ENCODE measurements around the gene TET1. TPM values are rescaled to one million over a fixed set of nuclear protein-coding genes. Genes with fewer than 3 reads are reported as not detected.
"Not testable (repeated sequence)": the region's sequence is repeated elsewhere in the genome, so short reads cannot be mapped to it uniquely, and the experiment has no call there.

Gene TET1
- total RNA-seq, 1 experiment from 2014 or later = 3.5 TPM

DNA sequence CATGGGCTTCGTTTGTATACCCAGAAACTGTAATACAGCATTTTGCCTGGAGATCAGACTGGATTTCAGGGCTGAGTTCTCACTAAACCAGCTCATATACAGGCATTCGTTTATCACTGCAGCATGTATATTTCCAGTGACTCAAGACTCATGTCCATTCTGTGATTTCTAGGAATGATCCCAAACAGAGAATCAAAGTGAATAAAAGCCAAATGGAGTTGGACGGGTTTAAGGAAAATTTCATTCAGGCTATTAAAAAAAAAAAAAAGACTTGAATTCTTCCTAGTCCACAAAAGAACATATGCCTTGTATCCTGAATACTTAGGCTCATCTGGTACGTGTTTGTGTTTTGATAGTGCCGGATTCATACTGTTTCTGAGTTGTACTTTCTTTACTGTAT, 46.8 kb downstream of the TET1 start:
- DNase-seq (ENCODE audit: low spot score) = no peak

DNA sequence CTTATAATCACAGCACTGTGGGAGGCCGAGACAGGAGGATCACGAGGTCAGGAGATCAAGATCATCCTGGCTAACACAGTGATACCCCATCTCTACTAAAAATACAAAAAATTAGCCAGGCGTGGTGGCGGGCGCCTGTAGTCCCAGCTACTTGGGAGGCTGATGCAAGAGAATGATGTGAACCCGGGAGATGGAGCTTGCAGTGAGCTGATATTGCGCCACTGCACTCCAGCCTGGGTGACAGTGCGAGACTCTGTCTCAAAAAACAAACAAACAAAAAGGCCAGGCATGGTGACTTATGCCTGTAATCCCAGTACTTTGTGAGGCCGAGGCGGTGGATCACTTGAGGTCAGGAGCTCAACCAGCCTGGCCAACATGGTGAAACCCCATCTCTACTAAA, 49.9 kb downstream of the TET1 start:
- not testable (repeated sequence) for DNase-seq (ENCODE audit: low spot score)

DNA sequence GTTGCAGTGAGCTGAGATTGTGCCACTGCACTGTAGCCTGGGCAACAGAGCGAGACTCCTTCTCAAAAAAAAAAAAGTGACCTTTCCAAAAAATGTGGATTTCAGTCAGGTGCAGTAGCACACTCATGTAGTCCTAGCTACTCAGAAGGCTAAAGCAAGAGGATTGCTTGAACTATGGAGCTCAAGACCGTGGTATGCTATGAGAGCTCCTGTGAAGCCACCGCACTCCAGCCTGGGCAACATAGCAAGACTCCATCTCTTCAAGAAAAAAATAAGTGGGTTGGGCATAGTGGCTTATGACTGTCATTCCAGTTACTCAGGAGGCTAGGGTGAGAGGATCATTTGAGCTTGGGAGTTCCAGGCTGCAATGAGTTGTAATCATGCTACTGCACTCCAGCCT, 51.1 kb downstream of the TET1 start:
- no peak for DNase-seq (ENCODE audit: low spot score)

DNA sequence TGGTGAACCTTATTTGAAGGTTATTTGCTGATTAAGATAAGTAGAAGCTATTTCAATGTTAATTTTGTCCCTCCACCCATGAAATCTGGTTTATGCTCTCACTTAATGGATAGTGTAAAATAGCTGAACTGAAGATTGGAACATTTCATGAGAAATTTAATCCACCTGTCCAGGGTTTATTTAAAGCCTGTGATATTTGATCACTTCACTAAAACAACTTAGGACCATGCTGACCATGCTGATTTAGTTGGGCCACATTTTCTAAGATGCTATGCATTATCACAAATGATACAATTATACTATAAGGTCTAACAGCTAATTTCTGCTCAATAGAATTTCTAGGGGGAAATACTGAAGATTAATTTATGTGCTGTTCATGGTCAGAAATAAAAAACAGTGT, 53.8 kb downstream of the TET1 start:
- not testable (repeated sequence) for DNase-seq (ENCODE audit: low spot score)

DNA sequence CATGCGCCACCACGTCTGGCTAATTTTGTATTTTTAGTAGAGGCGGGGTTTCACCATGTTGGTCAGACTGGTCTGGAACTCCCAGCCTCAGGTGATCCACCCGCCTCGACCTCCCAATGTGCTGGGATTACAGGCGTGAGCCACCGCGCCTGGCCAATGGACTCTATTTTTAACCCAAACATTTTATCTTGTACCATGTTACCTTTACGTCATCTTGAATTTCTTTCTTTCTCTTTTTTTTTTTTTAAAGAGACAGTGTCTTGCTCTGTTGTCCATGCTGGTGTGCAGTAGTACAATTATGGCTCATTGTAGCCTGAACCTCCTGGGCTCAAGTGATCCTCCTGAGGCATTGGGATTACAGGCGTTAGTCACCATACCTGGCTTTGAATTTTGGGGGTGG, 57.6 kb downstream of the TET1 start:
- DNase-seq (ENCODE audit: low spot score) = not testable (repeated sequence)

DNA sequence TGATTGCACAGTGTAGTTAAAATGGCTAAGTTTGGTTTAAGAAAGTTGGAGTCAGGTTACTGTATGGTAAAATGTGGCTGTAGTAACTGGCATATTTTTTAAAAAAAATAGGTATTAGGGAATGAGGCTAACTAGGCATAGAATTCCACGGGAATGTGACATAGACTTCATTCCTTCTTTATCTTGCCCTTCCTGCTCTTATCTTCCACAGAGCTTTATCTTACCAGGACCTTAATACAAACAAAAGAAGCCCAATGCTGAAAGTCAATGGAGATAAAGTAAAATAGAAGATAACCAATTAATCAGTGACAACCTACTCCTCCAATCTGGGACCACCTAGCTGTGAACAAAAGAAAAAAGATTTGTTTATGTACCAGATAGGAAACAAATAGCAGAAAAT, 58.1 kb downstream of the TET1 start:
- DNase-seq (ENCODE audit: low spot score) = no peak

DNA sequence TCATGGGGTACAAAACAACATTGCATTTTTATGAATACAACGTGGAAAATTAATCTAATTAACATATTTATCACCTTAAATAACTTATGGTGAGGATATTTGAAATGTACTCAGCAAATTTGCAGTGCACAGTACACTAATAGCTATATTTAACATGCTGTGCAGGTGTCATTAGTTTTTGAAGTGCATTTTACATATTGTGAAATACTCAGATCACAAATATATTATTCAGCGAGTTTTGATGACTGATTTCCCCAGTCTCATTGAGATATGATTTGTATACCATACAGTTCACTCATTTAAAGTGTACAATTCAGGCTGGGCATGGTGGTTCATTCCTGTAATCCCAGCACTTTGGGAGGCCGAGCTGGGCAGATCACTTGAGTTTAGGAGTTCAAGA, 59.5 kb downstream of the TET1 start:
- DNase-seq (ENCODE audit: low spot score) = no peak

DNA sequence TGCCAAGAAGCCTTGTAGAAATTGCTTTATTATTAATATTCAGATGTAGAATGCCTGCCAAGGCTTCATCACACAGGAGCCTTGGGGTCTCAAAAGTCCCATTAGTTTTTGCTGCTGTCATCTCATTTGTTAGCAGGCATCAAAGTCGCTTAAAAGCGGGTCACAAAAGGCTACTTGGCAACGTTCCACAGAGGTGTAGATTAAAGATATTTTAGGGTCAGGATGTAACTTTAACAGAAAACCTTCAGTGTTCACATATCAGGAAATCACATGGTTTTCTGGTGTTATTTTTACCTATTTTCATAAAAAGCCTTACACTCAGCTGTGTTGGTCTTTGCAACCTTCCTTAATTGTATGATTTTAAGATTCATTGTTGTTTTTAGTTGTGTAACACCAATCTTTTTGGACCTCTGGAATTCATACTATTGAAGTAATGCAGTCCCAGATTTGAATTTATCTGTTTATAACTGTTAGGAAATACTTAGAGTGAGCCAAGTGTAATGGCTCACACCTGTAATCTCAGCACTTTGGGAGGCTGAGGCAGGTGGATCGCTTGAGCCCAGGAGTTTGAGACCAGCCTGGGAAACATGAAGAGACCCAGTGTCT, 65.3 kb downstream of the TET1 start:
- no peak for DNase-seq (ENCODE audit: low spot score)

DNA sequence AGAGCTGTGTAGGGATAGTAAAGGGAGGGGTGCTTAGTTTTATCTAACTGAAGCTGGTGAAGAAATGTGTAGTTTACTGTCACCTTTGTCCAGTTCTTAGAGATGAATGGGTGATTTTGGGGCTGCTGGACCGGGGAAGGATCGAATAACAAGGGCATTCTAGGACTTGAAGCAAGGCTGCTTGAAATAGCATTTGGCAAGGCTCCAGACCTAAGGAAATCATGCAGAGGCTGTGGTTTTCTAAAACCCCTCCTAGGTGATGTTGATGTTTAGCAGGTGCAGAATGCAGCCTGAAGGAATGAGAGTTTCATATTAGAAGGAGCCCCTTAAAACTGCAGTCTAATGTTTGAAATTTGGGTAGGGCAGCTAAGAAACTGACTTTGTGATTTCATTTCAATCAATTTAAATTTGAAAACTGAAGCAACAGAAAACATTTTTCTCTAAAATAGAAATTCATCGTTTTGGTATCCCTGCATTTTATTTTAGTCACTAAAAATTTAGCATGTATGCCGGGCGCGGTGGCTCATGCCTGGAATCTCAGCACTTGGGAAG, 68.5 kb downstream of the TET1 start:
- DNase-seq (ENCODE audit: low spot score) = peak; percentile 56

DNA sequence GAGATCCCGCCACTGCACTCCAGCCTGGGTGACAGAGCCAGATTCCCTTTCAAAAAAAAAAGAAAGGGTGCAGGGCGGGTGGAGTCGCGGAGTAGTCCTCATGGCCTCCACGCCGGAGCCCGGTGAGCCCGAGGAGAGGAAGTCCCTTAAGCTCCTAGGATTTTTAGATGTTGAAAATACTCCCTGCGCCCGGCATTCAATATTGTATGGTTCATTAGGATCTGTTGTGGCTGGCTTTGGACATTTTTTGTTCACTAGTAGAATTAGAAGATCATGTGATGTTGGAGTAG, 72.1 kb downstream of the TET1 start:
- not testable (repeated sequence) for DNase-seq (ENCODE audit: low spot score)

DNA sequence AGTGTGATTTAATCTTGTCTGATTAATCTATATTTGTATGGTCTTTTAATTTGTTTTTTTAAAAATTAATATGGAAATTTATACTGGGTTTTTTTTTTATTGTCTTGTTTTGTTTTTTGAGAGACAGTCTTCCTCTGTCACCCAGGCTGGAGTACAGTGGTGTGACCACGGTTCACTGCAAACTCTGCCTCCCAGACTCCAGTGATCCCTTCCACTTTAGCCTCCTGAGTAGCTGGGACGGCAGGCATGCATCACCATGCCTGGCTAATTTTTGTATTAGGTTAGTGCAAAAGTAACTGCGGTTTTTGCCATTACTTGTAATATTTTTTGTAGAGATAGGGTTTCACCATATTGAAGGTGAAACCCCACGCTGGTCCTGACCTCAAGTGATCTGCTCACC, 73.1 kb downstream of the TET1 start:
- no peak for DNase-seq (ENCODE audit: low spot score)

DNA sequence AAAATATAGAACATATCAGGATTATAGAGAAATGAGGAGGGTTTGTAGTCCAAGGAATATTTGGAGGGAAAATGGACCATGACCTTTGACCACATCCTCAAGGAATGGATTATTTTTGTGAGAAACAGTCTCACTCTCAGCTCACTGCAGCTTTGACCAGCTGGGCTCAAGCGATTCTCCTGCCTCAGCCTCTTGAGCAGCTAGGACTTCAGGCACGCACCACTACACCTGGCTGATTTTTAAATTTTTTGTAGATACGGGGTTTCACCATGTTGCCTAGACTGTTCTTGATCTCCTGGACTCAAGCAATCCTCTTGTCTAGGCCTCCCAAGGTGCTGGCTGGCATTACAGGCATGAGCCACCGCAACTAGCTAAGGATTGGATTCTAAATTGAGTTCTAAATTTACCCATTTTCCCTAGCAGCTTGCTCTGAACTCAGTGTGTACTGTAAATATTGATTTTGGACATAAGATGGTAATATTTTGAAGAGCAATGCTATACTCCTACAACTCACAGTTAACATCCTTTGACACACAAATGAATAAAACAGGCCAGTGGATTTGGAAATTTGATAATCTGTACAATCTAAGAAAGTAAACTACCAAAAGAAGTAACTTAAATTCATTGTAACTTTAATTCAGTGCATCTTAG, 73.8 kb downstream of the TET1 start:
- no peak for DNase-seq (ENCODE audit: low spot score)

DNA sequence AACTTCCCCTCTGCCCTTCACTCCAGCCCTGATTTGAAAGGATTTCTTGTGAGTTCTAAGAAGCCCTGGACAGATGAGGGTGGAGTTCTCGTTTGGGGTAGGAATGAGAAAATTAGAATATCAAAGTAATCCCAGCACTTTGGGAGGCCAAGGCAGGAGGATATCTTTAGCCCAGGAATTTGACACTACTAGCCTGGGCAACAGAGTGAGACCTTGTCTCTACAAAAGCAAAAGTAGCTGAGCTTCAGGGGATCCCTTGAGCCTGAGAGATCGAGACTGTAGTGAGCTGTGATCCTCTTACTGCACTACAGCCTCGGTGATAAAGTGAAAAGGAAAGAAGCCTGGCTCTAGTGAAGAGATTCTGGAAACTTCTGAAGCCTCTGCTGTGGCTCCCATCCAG, 76.2 kb downstream of the TET1 start:
- DNase-seq (ENCODE audit: low spot score) = no peak

DNA sequence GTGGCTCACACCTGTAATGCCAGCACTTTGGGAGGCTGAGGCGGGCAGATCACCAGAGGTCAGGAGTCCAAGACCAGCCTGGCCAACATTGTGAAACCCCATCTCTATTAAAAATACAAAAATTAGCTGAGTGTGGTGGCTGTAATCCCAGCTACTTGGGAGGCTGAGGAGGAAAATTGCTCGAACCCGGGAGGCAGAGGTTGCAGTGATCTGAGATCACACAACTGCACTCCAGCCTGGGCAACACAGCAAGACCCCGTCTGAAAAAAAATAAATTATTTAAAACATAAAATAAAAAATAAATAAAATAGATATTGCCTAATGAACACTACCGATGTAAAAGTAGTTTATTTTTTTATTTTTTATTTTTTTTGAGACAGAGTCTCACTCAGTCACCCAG, 83.4 kb downstream of the TET1 start:
- not testable (repeated sequence) for DNase-seq (ENCODE audit: low spot score)

DNA sequence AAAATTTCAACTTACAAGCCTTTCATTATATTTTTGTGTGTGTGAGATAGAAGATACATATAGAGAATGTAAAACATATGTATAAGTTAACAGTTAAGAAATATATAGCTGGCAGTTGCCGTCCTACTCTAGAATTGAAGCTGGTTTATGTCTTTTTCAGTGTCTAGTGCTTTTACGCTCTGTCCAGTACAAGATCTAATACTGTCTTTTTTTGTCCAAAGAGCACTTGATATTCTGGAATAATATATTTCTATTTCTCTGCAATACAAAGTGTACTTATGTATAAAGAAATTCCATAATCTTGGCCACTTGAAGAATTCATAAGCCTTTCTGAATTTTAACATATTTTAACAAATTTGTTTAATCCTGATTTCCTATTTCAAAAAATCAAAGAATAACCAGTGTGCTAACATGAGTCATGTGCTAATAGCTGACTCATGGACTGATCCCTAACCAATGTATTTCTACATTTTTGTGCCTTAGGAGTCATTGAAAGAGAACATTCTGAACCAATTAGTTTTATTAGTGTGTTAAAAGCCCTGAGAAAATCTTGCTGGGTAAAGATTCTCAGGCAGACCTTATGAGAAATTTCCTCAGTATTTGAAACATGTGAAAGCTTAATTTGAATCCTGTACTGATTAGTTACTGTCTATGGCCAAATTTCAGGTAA, 87.7 kb downstream of the TET1 start:
- DNase-seq (ENCODE audit: low spot score) = peak; percentile 41

DNA sequence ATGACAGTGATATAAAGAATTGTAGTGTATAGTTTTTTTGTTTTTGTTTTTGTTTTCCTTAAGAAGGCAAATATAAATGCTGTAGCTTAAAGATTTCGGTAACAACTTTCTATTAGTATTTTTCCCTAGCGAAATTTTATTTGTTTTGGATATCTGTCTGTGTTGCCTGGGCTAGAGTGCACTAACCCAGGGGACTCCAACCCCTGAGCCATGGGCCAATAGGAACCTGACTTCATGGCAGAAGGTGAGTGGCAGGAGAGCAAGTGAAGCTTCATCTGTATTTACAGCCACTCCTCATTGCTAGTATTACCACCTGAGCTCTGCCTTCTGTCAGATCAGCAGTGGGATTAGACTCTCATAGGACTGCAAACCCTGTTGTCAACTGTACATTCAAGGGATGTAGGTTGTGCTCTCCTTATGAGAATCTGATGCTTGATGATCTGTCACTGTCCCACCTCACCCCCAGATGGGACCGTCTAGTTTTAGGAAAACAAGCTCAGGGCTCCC, 95.5 kb downstream of the TET1 start:
- DNase-seq (ENCODE audit: low spot score) = no peak

DNA sequence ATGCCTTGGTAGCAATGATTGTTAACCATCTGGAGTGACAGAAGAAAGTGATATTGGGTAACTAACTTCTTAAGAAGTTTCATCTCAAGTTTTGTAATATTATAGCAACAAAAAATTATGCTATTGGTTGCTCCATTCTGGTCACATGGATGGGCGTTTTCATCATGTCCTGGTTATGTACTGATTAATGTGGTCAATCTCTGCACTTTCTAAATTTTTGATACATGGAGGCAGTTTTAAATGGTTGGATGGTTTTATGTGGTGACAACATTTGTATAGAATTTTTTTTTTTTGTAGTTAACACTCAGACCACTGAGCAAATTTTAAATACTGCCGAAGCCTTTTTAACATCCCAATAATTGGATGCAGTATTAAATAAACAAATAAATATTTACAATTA, 105.7 kb downstream of the TET1 start:
- DNase-seq (ENCODE audit: low spot score) = peak; percentile 40

DNA sequence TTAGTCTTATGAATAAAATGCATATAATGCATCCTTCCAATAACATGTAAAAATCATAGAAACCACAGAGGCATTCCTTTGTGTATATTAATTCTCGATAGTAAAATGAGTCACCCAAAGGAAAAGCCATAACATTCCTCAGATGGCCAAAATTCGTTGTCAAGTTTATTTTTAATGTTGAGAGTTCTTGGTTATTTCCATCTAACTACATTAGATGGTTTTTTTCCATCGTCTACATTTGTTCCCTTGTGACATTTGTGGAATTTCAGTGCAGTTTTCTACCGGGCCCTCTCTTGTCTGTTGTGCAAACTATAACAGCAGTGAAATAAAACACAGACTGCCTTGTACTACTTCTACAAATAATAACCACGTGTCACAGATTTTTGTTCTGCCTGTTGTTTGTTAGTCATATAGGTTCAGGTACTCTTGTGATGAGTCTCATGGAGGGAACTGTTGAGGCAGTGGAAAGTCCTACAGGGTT, 106.2 kb downstream of the TET1 start:
- DNase-seq (ENCODE audit: low spot score) = peak; percentile 80

DNA sequence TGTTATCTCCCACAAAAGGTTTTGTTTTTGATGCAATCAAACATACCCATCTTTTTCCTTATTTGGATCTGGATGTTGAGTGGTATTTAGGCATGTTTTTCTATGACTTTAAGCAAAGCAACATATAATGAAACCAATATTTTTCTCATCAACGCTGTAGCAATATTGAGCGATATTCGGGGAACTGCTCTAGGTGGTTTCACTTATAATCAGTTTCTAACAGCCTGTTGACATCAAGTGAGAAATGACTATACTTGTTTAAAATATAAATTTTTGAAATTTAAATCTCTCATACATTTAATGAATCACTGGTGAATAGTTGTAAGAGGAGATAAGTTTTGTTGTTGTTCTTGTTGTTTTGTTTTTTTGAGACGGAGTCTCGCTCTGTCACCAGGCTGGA, 108.1 kb downstream of the TET1 start:
- no peak for DNase-seq (ENCODE audit: low spot score)

DNA sequence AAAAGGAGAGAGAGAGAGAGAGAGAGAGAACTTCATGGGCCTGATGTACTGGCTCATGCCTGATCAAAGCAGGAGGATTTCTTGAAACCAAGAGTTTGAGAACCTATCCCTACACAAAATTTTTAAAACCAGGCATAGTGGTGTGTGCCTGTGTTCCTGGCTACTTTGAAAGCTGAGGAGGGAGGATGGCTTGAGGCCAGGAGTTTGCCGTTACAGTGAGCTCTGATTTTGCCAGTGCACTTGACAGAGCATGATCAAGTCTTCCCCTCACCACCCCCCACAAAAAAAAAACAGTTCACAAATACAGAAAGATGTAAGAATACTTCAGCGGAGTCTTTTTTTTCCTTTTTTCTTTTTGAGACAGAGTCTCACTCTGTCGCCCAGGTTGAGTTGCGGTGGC, 108.8 kb downstream of the TET1 start:
- DNase-seq (ENCODE audit: low spot score) = no peak

DNA sequence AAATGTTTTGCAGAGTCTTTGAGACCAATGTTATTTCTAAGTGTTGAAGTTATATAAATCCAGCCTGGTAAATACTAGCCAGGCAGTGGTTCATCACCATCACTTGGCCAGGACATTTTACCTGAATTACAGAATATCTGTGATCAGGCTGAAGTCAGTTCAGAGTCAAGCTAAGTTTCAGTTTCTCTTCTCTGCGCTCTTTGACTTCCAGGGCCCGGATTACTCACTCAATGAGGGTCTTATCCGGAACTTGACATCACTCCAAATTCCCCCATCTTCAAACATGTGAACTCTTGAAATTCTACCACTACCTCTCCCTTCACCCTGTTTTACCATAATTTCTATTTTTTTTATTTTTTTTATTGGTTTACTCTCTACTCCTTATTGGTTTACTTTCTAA, 124.3 kb downstream of the TET1 start:
- DNase-seq (ENCODE audit: low spot score) = no peak

DNA sequence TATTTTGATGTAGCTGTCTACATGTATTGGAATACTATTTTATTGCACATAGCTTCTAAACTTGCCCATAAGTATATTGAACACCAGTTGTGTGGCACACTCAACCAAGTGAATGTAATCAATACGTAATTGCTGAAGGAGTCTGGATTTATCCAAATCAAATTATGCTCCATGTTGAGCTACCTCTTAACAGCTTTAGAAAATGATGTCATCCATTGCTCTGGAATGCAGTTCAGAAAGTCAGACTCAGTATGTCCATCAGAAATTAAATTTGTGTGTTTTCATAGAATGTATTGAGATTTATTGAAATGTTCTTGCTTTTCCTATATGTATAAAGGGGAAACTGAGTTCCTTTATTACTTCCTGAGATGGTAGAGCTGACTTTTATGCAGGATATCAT, 135.9 kb downstream of the TET1 start:
- no peak for DNase-seq (ENCODE audit: low spot score)

DNA sequence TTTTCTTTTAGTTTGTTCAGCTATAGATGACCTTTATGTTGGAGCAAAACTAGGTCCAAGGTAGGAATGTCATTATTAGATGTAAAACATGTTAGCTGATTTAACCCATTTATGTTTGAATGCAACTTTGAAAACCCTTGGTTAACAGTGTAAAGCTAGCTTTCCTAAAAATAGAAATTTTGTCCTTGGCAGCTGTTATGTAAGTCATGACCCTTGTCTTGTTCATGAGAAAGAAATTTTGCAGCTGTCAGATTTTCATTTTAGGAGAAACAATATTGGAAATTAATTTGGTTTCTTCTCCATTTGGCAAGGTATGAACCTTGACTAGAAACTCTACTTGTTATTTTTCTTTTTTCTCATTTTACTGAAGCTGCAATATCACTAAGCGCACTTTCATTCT, 137.0 kb downstream of the TET1 start:
- DNase-seq (ENCODE audit: low spot score) = no peak
